ENCODE data around the gene FREY1.

FREY1 gene

GRCh38 chr11:45906965-45907611 is at the start of gene FREY1:
TSS of gene FREY1 (minus strand) at chr11:45907271. CDS start at chr11:45907245, 26 bp downstream.
- no peak for DNase-seq

GRCh38 chr11:45949992-45950407 is 42.9 kb upstream of the FREY1 start:
- no peak for DNase-seq

GRCh38 chr11:45948356-45948755 is 41.3 kb upstream of the FREY1 start:
- DNase-seq = no peak

GRCh38 chr11:45947885-45948284 is 40.8 kb upstream of the FREY1 start:
- DNase-seq = no peak

GRCh38 chr11:45945397-45945999 is 38.4 kb upstream of the FREY1 start:
- DNase-seq = no peak

- DNase-seq = no peak
Observed at GRCh38 chr11:45942381-45942780, 35.3 kb upstream of the FREY1 start.

- no peak for DNase-seq
Observed at GRCh38 chr11:45941285-45941684, 34.2 kb upstream of the FREY1 start.

GRCh38 chr11:45939836-45940235 is 32.8 kb upstream of the FREY1 start:
- DNase-seq = no peak

- DNase-seq = no peak
Observed at GRCh38 chr11:45937916-45938315, 30.8 kb upstream of the FREY1 start.

- no peak for DNase-seq
Observed at GRCh38 chr11:45936511-45937054, 29.5 kb upstream of the FREY1 start.

GRCh38 chr11:45935349-45936064 is 28.4 kb upstream of the FREY1 start:
- no peak for DNase-seq

GRCh38 chr11:45934580-45935318 is 27.7 kb upstream of the FREY1 start:
- no peak for DNase-seq

- no peak for DNase-seq
Observed at GRCh38 chr11:45933846-45934579, 26.9 kb upstream of the FREY1 start.

- DNase-seq = no peak
Observed at GRCh38 chr11:45933131-45933831, 26.2 kb upstream of the FREY1 start.

- no peak for DNase-seq
Observed at GRCh38 chr11:45932217-45932616, 25.1 kb upstream of the FREY1 start.

- DNase-seq = no peak
Observed at GRCh38 chr11:45931739-45932138, 24.7 kb upstream of the FREY1 start.

GRCh38 chr11:45930951-45931570 is 24.0 kb upstream of the FREY1 start:
- no peak for DNase-seq

GRCh38 chr11:45930031-45930794 is 23.1 kb upstream of the FREY1 start:
- peak; percentile 64 for DNase-seq

GRCh38 chr11:45929486-45930030 is 22.5 kb upstream of the FREY1 start:
- DNase-seq = no peak

- no peak for DNase-seq
Observed at GRCh38 chr11:45928535-45929215, 21.6 kb upstream of the FREY1 start.
